ENCODE results near the gene CCL22.
"Not testable (repeated sequence)": the region's sequence is repeated elsewhere in the genome, so short reads cannot be mapped to it uniquely, and the experiment has no call there.

The CCL22 gene

DNA sequence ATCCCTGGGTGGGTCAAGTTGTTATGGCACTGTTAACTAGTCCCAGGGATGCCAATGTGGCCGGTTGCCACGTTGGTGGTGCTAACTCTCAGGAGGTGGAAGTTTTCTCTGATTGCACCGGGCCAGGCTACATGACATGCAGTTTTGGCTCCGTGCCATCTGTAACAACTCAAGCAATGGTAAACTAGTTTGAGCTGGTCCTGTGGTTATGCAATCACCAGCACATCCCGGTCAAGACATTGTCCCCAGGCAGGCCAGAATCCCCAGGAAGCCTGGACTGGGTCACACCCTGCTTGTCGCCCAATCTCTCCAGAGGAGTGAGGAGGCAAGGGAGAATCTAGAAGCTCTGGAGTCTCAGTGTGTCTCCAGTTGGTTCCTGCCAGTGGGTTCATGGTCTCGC, 35.9 kb downstream of the CCL22 start:
- DNase-seq (ENCODE audit: low read depth) = no peak

DNA sequence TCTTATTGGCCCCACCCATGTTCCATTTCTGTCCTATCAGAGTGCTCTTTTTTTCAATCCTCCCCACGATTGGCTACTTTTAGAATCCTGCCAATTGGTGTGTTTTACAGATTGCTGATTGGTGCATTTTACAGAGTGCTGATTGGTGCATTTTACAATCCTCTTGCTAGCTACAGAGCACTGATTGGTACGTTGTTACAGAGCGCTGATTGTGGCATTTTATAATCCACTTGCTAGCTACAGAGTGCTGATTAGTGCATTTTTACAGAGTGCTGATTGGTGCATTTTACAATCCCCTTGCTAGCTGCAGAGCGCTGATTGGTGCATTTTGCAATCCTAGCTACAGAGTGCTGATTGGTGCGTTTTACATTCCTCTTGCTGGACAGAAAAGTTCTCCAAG, 36.4 kb downstream of the CCL22 start:
- DNase-seq (ENCODE audit: low read depth) = no peak

DNA sequence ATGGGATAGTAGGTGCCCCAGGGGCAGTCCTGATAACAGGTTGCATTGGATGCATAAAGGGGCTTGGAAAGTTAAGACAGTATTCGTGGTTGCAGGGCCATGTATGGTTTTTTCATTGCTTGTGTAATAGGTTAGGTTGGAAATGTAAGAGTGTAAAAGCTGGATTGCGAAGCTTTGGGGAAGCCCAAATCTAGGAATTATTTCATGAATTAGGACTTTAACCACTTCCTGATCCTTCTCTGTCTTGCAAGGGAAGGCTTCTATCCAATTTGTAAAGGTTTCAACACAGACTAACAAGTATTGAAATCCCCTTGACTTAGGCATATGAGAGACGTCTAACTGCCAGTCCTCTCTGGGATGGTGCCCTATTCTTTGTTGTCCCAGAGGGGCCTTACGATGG, 38.2 kb downstream of the CCL22 start:
- DNase-seq (ENCODE audit: low read depth) = no peak

DNA sequence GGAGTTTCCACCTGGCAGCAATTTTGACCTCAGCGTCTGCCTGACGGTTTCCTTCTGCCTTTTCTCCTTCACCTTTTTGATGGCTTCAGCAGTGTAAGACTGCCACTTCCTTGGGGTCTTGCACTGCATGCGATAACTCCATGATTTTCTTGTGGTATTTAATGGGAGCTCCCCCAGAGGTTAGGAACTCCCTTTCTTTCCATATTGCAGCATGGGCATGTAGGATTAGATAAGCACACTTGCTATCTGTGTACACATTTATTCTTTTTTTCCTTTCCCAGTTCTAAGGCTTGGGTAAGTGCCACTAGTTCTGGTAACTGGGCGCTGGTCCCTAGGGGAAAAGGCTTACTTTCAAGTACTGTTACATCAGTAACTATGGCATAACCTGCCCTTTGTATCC, 38.9 kb downstream of the CCL22 start:
- DNase-seq (ENCODE audit: low read depth) = not testable (repeated sequence)

DNA sequence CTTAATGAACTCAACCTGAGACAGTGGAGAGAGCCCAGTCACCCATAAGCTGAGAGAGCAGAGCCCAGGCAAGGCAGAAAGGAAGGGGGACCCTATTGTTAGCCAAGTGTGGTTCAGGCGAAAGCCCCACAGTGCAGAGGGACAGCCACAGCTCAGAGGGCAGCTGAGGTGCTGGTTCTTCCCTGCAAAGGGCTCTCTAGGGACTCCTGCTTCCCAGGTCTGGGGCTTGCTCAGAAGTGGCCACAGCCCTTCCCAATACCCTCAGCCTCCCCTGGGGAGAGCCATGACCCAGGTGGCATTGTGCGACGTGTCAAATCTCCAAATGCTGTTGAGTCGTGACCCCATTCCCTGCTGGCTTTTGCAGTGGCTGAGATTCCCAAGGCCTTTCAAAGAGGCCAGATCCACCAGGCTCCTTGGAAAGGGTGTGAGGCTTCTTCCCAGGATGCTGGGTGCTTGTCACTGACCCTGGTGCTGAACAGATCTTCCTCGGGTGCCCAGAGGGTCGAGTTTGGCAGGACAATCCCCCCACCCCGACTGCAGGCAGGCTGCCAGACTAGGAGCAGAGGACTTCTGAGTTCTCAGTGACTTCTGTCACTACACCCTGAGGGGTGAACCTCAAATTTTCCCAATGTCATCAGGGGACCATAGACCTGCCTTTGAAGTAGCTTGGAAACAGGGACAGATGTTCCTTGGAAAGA, 43.5 kb downstream of the CCL22 start:
- no peak for DNase-seq (ENCODE audit: low read depth)

DNA sequence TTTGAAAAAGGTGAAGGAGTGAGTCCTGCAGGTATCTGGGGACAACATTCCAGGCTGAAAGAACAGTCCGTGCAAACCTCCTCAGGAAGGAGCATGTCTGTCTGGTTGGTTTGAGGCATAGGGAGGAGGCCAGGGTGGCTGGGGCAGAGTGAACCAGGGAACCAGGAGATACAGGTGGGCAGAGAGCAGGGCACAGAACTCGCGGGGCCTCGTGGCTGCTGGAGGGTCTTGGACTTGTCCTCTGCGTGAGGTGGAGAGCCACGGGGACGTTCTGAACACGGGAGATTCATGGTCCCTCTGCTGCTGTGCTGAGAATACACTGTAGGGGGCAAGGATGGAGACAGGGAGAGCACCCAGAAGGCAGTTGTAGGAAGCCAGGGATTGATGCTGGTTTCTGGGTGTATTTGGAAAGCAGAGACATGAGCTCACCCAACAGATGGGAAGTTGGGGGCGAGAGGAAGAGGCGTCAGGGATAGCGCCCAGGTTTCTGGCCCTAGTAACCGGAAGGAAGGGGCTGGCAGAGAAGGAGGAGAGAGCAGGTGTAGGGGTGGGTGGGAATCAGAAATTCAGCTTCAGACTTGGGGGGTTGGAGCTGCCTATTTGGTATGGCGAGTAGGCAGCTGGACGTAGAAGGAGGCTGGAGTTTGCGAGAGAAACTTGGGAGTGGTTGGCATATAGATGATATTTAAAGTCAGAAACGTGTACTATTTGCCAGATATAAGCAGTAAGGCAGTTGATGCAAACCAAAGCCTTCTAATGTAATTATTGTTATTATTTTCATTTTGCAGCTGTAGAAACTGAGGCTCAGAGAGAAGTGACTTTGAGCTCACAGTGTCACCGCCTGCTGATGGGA, 45.6 kb downstream of the CCL22 start, which contains the start of gene CCL17:
Gene CCL17, plus strand, starts transcription at position 803 of the 853 bp plus-strand sequence. CDS start 9,166 bp downstream, outside the sequence.
- no peak for DNase-seq (ENCODE audit: low read depth)

DNA sequence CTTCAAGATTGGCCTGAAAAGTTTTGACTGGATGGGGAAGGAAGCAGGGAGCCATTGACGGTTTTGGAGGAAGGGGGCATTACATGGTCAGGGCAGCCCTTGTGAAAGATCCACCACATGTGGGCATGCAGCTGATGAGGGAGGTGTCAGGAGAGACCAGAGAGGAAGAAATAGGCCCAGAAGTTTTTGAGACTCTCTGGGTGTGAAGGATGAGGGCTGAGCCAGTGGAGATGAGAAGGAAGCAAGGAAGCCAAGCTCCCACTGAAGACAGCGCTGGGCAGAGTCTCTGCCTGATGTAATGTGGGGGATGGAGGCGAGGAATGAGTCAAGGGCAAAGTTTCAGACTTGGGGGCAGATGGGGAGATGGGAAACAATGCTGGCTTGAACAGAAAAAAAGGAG, 46.5 kb downstream of the CCL22 start:
- no peak for DNase-seq (ENCODE audit: low read depth)

DNA sequence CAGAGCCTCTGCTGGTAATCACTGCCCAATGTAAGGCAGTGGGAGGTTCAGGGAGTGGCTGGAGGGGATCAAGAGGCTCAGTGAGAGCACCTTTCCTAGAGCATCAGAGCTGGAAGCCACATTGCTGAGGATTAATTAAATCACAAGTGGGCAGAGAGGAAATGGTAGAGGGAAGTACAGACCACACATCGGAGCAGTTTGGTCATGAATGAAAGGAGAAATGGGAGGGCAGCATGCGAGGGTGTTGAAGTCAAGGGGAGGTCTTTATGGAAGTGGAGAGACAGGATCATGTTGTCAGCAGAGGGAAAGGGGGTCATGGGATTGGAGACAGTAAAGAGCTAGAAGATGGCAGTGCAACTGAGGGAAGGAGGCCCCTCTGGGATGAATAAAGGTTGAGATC, 48.3 kb downstream of the CCL22 start:
- no peak for DNase-seq (ENCODE audit: low read depth)

DNA sequence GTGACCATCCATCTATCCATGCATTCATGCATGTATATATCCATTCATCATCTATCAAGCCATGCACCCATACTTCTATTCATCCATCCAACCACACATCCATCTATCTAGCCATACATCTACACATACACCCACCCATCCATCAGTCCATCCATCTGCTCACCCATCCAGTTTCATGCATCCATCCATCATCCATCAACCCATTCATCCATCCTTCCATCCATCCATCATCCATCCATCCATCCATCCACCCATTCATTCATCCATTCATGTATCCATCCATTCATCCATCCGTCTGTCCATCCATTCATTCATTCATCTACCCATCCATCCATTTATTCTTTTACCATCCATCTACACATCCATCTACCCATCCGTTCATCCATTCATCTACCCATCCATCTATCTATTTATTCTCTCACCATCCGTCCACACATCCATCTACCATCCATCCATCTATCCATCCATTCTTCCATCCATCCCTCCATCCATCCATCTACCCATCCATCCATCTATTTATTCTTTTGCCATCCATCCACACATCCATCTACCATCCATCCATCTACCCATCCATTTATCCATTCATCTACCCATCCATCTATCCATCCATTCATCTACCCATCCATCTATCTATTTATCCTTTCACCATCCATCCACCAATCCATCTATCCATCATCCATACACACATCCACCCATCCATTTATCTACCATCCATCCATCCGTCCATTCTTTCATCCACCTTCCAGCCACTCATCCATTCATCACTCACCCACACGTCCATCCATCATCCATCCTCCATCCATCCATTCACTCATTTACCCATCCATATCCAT, 49.2 kb downstream of the CCL22 start:
- DNase-seq (ENCODE audit: low read depth) = no peak

DNA sequence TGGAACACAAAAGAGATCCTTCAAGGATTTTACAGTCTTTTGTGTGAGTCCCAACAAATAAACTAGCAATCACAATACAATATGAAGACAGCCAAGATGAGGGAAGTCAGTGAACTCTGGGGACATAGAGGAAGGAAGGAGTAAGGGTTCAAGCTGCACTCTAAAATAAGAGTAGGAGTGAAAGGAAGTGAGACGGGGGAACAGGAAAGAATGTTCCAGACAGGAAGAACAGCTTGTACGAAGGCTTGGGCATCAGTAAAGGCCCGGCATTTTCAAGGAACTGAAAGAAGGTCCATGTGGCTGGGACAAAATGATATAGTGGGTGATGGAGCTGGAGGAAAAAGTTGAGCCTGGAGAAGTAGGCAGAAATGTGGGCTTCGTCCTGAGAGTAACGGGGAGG, 50.5 kb downstream of the CCL22 start:
- no peak for DNase-seq (ENCODE audit: low read depth)

DNA sequence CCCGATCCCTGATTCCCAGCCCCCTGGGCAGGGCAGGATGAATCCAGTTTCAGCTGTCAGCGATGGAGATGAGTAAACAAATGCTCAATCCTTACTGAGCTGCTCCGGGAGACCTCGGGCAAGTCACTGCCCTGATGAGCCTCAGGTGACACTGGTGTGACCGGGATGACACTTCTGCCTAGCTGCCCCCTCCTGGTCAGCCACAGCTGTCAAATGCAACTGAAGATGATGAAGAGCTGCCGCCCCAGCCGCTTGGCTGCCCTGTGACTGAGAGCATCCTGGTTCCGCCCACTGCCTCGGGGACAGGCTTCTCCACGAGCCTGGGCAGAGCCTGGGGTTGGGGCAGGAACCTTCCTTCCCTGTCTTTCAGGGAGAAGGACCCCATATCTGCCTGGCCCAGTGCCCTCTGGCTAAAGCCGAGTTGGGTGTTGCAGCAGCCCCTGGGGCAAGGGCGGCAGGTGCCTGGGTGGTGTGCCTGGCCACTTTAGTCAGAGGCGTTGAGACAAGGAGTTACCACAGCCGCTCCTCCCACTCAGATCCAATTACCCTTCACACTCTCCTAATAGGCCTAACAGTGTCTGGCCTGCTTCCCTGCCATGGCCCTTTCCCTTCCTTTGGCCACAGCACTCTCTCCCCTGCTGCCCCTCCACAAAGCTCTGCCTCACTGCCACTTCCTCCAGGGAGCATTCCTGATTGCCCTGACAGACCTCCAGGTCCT, 51.4 kb downstream of the CCL22 start:
- DNase-seq (ENCODE audit: low read depth) = no peak

DNA sequence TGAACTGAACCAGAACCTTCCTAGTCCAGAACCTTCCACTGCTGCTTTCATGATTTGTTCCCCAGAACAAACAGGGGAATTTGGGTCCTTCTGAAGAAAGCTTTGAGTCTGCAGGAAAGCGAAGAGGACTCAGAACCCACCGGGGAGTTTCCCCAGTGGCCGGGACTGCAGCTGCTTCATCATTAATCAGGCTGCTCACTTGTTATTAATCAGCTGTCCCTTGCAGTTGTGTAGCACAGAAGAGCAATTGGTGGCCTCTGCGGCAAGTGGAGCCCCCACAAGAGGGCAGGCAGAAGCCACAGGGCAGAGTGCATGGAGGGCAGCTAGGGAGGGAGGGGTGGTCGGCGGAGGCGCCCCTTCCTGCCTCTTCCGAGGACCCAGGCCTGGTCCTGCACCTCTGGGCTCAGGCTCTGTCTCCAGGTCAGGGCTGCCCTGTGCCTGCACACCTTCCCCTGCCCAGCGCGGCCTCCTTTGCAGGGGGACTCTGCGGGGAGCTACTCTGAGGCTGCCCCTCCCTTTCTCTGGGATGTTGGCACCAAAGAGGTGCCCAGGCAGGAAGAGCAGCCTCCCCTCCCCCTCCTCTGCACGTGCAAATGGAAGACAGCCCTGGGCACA, 52.9 kb downstream of the CCL22 start:
- no peak for DNase-seq (ENCODE audit: low read depth)

DNA sequence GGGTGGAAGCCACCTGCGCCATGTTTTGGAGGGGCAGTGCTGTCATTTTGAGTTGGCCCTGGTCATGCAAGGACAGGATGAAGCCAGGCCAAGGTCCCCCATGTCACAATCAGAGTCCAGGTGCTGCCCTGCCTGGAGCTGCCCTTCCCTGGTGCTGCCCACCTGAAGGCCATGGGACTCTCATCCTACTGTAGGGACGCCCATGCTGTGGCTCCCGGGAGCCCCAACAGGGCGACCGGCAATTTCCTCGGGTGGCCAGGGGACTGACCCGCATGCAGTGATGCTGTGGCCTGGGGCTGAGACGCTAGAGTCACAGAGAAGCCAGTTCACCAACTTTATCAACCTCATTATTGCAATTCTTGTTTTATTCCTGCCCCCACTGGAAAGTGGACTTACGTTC, 54.0 kb downstream of the CCL22 start:
- no peak for DNase-seq (ENCODE audit: low read depth)

DNA sequence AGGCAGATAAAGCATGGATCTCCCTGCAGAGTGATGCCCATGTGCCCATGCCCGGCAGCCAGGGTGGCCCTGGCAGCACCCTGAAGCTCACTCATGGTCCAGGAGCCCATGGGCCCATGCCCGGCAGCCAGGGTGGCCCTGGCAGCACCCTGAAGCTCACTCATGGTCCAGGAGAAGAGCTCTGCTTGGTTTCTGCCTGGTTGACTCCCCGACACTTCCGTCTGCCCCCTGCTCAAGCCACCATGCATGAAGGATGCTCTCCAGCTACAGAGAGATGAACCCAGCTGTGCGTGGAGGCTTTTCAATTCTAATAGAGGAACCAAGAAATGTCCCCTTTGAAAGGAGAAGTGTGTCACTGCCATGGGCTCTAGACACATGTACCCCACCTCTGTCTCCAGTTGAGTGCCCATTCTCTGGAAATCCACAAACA, 54.7 kb downstream of the CCL22 start:
- DNase-seq (ENCODE audit: low read depth) = no peak

DNA sequence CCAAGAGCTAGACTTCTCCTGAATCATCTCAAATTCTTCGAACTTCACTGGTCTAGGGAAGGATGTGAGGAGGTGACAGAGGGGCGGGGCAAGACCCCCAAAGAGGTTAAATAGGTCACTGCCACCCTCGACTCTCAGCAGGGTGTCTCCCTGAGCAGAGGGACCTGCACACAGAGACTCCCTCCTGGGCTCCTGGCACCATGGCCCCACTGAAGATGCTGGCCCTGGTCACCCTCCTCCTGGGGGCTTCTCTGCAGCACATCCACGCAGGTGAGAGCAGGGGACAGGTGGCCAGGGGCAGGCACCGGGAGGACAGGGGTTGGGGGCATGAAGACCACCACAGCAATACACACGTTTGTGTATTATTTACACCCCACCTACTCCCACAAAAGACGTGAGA, 55.1 kb downstream of the CCL22 start:
- DNase-seq (ENCODE audit: low read depth) = no peak
